NCI-H187 (cell line): ENCODE data around the gene RAB3IL1.

Experiments used
- DNase-seq, 2 experiments: peaks; one replicate each; lab custom pipeline; 2025; lab: John Stamatoyannopoulos, UW

The RAB3IL1 gene

GRCh38 chr11:61904539-61905048, 12.8 kb downstream of the RAB3IL1 start:
- no peak for DNase-seq

GRCh38 chr11:61903845-61904244, 13.5 kb downstream of the RAB3IL1 start:
- no peak for DNase-seq

GRCh38 chr11:61902313-61902712, 15.1 kb downstream of the RAB3IL1 start:
- no peak for DNase-seq

GRCh38 chr11:61901397-61901796, 16.0 kb downstream of the RAB3IL1 start:
- no peak for DNase-seq

- no peak for DNase-seq
Measured at GRCh38 chr11:61900251-61900650, 17.1 kb downstream of the RAB3IL1 start.

- peak; percentile 33 to 58 for DNase-seq
Measured at GRCh38 chr11:61899146-61899841, 18.1 kb downstream of the RAB3IL1 start.

- DNase-seq, result no peak
Measured at GRCh38 chr11:61898247-61898582, 19.2 kb downstream of the RAB3IL1 start.

GRCh38 chr11:61897387-61898246, 19.7 kb downstream of the RAB3IL1 start:
- DNase-seq, result peak; percentile 33

GRCh38 chr11:61896665-61897386, 20.5 kb downstream of the RAB3IL1 start:
- no peak for DNase-seq

GRCh38 chr11:61895718-61896059, 21.7 kb downstream of the RAB3IL1 start:
- no peak for DNase-seq

- peak; percentile 4 to 13 for DNase-seq
Measured at GRCh38 chr11:61895046-61895717, 22.2 kb downstream of the RAB3IL1 start.

- DNase-seq, result no peak
Measured at GRCh38 chr11:61893981-61894380, 23.4 kb downstream of the RAB3IL1 start.

- no peak for DNase-seq
Measured at GRCh38 chr11:61892085-61892370, 25.3 kb downstream of the RAB3IL1 start.

GRCh38 chr11:61891331-61892084, 25.9 kb downstream of the RAB3IL1 start, which contains the start of gene FADS3:
Gene FADS3 (minus strand): TSS chr11:61891545. CDS start chr11:61891381, 164 bp downstream.
- DNase-seq, result peak; percentile 34 to 80

- DNase-seq, result no peak
Measured at GRCh38 chr11:61890529-61891330, 26.6 kb downstream of the RAB3IL1 start.

- DNase-seq, result no peak
Measured at GRCh38 chr11:61889831-61890230, 27.5 kb downstream of the RAB3IL1 start.

- DNase-seq, result no peak
Measured at GRCh38 chr11:61888590-61888989, 28.8 kb downstream of the RAB3IL1 start.

- DNase-seq, result no peak
Measured at GRCh38 chr11:61887839-61888494, 29.4 kb downstream of the RAB3IL1 start.

GRCh38 chr11:61886643-61887042, 30.7 kb downstream of the RAB3IL1 start:
- DNase-seq, result no peak
